Measurements from ENCODE around the gene LDB3. TPM values are rescaled to one million over a fixed set of nuclear protein-coding genes. Genes with fewer than 3 reads are reported as not detected.

Gene LDB3
- total RNA-seq, 1 donor from 2014 or later, result 0.56 TPM

DNA sequence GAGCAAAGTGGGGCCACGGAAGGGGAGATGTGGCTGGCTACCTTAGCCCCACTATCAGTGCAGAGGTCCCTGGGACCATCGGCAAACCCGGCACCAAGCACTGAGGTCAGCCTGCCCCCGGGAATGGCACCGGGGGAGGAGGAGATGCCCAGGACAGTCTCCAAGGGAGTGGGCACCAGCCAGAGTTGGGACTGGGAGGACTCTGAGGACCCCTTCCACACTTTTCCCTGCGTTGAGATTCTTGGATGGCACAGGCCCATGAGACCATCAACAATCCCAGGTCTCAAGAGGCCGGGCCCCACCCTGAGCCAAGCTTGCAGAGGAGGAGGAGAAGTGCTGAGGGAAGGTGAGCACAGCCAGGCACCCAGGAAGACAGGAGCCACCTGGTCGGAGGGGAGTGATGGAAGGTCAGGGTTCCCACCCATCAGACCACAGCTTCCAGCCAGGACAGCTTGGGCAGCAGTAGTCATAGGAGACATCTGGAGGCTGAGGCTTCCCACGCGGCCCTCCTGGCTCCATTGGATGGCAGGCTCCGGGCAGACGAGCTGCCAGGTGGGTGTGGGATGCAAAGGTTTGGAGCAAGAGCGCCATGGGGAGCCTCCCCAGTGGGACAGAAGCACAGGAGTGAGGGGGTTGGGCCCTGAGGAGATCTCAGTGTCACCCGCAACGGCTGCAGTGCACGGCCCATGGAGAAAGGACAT is 16.5 kb upstream of the LDB3 start:
- no peak for ATAC-seq

DNA sequence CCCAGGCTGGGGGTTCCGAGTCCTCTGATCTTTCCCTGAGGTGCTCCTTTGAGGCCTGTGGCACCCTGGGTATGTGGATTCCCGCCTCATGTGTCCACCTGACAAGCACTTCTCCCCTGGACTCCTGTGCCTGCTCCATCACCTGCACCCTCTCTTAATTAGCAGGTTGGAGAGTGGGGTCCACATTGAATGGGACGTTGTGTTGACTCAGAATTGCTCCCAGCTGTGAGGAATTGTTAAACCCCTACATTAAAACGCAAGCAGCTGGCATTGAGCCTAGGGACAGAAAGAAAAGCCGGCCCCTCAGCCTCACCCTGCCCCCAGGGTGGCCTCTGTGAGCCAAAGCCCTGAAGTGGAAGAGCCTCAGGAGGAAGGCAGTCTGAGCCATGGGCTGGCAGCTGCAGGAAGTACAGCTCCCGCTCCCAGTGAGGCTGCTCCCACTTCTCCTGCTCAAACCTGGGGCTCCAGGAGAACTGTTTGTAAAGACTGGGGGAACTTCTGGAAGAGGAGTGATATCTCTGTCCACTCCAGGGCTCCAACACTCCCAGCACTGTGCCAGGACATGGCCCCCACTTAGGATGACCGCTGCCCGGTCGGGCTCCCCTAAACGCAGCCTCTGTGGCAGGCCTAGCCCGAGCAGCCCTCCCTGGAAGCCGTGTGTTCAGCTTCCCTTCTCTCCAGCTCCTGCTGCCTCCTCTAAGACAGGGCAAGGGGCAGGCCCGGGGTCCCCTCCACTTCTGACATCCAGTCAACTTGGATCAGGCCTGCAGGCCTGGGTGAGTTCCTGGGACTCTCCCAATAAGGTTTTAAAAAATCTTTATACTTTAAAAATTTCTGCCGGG is 15.7 kb upstream of the LDB3 start:
- ATAC-seq, result no peak

- no peak for ATAC-seq
Observed at GRCh38 chr10:86653379-86653778, 14.9 kb upstream of the LDB3 start.

DNA sequence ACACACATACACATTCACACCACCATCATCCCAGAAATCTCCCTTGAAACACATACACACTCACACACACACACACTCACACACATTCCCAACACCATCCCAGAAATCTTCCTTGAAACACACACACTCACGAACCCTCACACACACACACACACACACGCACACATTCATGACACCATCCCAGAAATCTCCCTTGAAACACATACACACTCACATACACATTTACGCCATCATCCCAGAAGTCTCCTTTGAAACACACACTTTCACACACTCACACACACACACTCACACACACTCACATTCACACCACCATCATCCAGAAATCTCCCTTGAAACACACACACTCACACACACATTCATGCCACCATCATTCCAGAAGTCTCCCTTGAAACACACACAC is 14.3 kb upstream of the LDB3 start:
- no peak for ATAC-seq

DNA sequence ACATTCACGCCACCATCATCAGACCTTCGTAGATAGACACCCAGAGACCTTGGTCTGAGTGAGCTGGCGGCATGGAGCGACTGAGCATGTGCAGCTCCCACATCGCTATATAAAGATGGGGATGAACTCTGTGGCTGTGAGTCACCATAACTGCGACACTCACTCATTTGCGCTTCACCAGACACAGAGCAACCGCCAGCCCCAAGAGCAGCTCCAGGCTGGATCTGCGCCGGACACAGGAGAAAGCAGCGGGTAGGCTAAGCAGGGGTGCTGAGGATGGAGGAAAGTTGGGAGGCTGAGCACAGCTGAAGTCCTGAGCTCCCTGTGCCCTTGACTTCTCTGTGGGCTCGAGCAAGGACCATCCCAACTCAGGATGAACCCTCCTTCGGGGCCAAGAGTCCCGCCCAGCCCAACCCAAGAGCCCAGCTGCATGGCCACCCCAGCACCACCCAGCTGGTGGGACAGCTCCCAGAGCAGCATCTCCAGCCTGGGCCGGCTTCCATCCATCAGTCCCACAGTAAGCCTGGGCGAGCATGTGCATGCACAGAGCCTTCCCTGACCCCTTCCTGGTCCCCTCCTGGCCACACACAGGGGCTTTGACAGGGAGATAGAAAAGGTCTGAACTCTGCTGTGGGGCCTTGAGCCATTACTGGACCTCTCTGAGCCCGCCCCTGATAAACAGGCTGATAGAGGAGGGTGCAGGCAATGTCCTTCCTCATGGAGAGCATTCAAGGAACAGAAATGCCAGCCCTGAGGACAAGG is 13.7 kb upstream of the LDB3 start, which contains the start of gene OPN4:
Gene OPN4, plus strand, starts transcription at position 137 of the 762 bp plus-strand sequence. Its CDS starts 237 bp downstream, at position 374.
- ATAC-seq, result no peak

DNA sequence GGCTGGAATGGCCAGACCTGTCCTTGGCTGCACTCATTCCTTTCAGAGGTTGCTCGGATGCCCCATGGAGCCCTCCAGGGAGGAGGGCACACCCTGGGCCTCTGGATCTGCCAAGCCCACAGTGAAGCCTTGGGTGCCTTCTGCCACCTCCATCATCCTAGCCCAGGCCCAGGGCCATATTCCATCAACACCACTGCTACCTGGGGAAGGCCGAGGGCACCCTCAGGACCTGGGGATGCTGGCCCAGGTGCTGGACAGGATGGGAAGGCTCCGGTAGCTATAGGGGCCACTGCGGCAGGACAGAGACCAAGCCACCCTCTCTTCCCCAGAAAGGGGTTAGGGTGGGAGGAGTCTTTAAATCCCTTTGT is 13.2 kb upstream of the LDB3 start:
- ATAC-seq, result no peak

GRCh38 chr10:86655596-86655995 is 12.7 kb upstream of the LDB3 start:
- no peak for ATAC-seq

GRCh38 chr10:86657011-86657395 is 11.3 kb upstream of the LDB3 start:
- no peak for ATAC-seq

DNA sequence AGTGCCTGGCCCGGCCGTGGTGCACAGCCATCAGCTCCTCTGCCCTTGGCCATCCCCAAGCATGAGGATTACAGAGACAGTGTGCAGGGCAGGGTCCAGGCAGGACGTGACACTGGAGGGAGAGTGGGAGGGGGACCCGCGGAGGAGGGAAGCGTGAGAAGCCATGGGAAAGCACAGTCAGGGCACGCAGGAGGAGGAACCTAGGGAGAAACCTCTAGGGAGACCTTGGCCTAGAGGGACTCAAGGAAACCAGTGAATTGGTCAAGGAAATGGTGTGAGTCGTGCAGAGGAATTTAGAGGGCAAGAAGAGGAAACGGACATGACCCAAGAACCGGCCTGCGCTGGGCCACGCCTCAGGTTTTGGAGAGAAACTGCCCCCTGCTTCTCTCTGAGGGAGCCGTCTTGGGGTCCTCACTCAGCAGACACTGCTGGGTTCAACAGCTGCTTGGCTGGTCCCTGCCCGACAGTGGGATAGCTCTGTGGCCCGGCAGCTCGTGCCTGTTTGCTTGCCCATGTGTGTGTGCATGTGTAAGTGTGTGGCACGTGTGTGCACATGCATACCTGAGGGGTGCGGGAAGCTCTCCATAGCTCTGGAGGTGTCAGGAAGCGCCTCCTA is 10.8 kb upstream of the LDB3 start:
- no peak for ATAC-seq

DNA sequence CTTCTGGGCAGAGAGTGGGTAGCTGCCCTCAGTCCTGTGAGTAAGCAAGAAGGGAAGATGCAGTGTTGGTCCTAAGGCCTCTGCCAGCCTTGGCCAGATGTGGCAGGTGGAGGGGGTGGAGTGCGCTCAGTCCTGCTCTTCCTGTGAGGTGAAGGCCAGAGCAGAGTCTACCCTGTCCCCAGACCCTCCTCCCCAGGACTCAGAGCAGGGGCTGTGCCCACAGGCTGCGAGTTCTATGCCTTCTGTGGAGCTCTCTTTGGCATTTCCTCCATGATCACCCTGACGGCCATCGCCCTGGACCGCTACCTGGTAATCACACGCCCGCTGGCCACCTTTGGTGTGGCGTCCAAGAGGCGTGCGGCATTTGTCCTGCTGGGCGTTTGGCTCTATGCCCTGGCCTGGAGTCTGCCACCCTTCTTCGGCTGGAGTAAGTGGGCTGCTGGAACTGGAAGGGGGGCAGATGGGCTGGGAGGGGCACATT is 10.0 kb upstream of the LDB3 start:
- no peak for ATAC-seq

DNA sequence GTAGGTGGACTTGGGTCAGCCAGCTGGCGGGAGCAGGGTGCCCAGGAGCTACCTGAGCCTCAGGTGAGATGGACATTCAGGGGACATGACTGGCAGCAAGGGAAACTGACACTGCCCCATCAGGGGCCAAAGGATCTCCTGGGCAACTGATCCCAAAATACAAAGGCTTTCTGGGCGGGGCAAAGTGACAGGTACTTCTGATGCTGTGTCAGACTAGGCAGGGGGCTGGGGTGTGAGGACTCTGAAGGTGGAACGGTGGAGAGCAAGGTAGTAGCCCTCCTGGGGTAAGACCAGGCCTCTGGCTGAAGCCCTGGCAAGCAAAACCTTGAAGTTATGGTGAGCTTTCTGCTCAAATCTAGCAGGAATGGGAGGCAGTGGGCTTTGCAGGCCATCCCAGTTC is 9.6 kb upstream of the LDB3 start:
- ATAC-seq, result no peak

- ATAC-seq, result no peak
Observed at GRCh38 chr10:86659161-86659691, 9.1 kb upstream of the LDB3 start.

GRCh38 chr10:86659721-86660453 is 8.4 kb upstream of the LDB3 start:
- ATAC-seq, result no peak

DNA sequence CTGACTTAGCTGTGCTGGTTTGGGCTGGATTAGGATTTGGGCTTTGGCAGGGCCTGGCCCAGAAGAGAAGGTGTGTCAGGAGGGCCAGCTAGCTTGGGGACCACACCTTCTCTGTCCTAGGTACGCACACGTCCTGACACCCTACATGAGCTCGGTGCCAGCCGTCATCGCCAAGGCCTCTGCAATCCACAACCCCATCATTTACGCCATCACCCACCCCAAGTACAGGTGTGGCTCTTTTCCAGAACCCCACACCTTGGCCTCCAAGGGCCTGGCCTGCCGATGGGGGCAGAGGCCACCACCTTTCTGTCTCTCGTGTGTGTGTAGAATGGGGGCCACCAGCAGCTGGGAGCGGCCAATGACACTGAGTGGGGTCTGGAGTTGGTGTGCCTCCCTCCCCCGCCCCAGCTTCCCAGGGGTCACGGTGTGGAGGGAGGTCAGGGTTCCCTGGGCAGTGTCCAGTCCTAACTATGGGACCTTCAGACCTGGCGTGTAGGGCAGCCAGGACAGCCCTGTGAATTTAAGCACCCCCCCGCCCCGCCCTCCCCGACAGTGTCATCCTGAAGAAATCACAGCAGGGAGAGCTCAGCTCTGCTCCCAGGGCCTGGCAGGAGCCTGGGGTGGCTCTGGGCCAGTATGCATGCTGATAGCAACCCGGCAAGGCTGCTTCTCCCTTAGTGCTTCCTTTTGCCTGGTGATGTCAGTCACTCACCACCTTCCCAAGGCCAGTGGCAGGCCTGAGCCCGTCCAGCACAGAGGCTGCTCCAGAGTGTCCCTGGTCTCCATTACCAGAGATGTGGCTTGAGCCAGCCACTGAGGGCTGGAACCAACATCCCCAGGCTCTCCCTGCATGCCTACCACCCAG is 6.9 kb upstream of the LDB3 start:
- peak; percentile 27 for ATAC-seq

- no peak for ATAC-seq
Observed at GRCh38 chr10:86662186-86663045, 5.9 kb upstream of the LDB3 start.

DNA sequence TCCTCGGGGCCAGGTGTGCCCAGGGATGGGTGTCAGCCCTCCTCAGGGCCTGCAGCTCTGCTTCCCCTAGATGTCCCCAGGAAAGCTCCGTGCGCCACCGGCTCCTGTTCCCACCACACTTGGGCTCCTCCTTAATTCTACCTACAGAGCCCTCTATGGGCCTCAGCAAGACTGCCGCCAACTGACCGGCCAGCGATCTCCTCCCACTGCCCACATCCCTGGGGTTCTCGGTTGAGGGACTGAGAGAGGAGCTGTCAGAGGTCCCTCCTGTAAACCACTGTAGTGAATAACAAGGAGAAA is 5.3 kb upstream of the LDB3 start:
- ATAC-seq, result no peak

DNA sequence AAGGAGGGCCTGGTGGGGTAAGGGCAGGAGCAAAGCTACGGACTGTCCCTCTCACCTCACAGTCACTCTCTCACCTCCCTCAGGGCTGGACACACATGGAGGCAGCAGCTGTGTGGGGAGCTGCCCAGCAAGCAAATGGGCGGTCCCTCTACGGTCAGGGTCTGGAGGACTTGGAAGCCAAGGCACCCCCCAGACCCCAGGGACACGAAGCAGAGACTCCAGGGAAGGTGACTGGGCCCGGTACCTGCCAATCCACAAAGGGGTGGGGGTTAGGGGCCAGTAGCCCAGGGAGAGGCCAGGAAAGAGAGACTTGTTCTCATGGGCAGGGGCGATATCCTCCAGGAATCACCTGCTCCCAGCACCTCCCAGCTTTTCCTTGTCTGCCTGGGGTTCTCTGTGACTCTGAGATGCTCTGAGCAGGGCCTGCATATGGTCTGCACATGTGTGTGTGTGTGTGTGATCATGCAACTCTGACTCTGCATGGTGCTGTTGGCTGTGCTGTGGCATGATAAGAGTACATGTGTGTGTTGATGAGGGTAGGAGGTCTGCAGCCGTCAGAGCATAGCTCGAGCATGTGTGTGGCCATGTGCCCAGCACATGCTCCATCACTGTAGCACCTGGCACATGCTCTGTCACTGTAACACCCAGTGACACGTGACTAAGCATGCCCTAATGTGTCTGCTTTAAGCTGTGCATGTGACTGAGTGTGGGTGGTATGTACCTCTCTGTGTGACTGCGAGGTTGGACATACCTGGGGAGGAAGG is 4.6 kb upstream of the LDB3 start:
- ATAC-seq, result no peak

- ATAC-seq, result no peak
Observed at GRCh38 chr10:86664341-86665217, 3.7 kb upstream of the LDB3 start.
